ENCODE data around the gene ARFGEF2. TPM values are rescaled to one million over a fixed set of nuclear protein-coding genes. Genes with fewer than 3 reads are reported as not detected.
"Not testable (repeated sequence)": the region's sequence is repeated elsewhere in the genome, so short reads cannot be mapped to it uniquely, and the experiment has no call there.

The ARFGEF2 gene
- total and polyA plus RNA-seq, 2 of the 8 experiments (the other 6 are each of a cell fraction or from before 2014, with no cell fraction given) = 8.1 to 21.8 TPM

DNA sequence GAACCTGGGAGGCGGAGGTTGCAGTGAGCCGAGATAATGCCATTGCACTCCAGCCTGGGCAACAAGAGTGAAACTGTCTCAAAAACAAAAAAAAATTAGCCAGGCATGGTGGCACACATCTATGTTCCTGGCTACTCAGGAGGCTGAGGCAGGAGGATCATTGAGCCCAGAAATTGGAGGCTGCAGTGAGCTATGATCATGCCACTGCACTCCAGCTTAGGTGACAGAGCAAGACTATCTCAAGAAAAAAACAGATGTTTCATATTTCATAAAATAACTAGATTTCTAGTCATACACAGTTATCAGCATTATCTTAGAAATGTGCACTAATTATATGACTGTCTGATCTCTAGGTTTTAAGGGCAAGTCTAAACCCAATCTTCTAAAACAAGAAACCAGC, 106.7 kb downstream of the ARFGEF2 start:
- not testable (repeated sequence) for H3K27me3 ChIP-seq (replicated peaks in 1 of 4; ENCODE audit: control insufficient read depth in 3 of 4, extremely low read depth in 1 of 4, insufficient read depth in 3 of 4, low read length in 3 of 4); H4K8ac ChIP-seq (ENCODE audit: extremely low read depth, insufficient read depth, low read length); H3K18ac ChIP-seq (ENCODE audit: extremely low read depth, low read length); H3K4me1 ChIP-seq (replicated peaks in 1 of 4; ENCODE audit: control insufficient read depth in 3 of 4, insufficient read depth in 4 of 4, low read length in 3 of 4); H3K27ac ChIP-seq (ENCODE audit: low read depth, low read length); FAIRE-seq; H3K23ac ChIP-seq (ENCODE audit: insufficient read length); H2AFZ ChIP-seq (ENCODE audit: low read length); H3K56ac ChIP-seq (replicated peaks; ENCODE audit: insufficient read length, low read depth, low read length); H3K14ac ChIP-seq (ENCODE audit: insufficient read length); H3K4me2 ChIP-seq (ENCODE audit: insufficient read depth in 1 of 2, low read depth in 2 of 2, low read length in 2 of 2); H2BK5ac ChIP-seq (ENCODE audit: low read depth, low read length); H3K4ac ChIP-seq (replicated peaks; ENCODE audit: insufficient read length, low read depth, low read length); H3K79me1 ChIP-seq (ENCODE audit: low read depth, low read length); H2AK5ac ChIP-seq (ENCODE audit: low read depth, low read length); H4K5ac ChIP-seq (ENCODE audit: insufficient read length, low read depth, low read length); H2BK12ac ChIP-seq (ENCODE audit: low read depth, low read length); DNase-seq (ENCODE audit: low read depth in 1 of 2, low spot score in 2 of 2); H3K4me3 ChIP-seq (ENCODE audit: extremely low read depth in 1 of 4, insufficient read depth in 2 of 4, low read depth in 3 of 4, low read length in 4 of 4); H3K9me3 ChIP-seq (ENCODE audit: insufficient read depth in 2 of 2, low read depth in 1 of 2, low read length in 1 of 2); H2BK20ac ChIP-seq (ENCODE audit: low read length); H2BK120ac ChIP-seq (replicated peaks; ENCODE audit: low read depth, low read length); H2BK15ac ChIP-seq (ENCODE audit: low read length); H3K23me2 ChIP-seq (ENCODE audit: low read depth, low read length); H3K79me2 ChIP-seq (ENCODE audit: control insufficient read depth in 1 of 2, insufficient read depth in 2 of 2, low read length in 2 of 2); H4K91ac ChIP-seq (replicated peaks; ENCODE audit: insufficient read length, low read length); H4K20me1 ChIP-seq (replicated peaks in 1 of 2; ENCODE audit: control insufficient read depth in 1 of 2, insufficient read depth in 2 of 2, low read length in 2 of 2); H3K9ac ChIP-seq (replicated peaks in 1 of 4; ENCODE audit: extremely low read depth in 1 of 4, low read depth in 3 of 4, low read length in 3 of 4)
- POLR2A ChIA-PET (ENCODE audit: partially characterized antibody) = interaction anchor here (1.3 to 1.8 kb wide), 2 partner anchors 10 to 19 kb away, joined by 7 to 9 read pairs; no protein-coding TSS in a partner anchor
- CTCF ChIA-PET (ENCODE audit: partially characterized antibody) = interaction anchor here (0.6 to 3.0 kb wide), 12 partner anchors 10 to 292 kb away, joined by 3 to 27 read pairs (median 4); partner anchors contain the start of gene CSE1L
- peaks cover 2 to 43% (median 22%) of the 10 kb centered on the region in 4 experiments; a peak in 6 of 8 replicates for H3K36me3 ChIP-seq (ENCODE audit: control insufficient read depth in 2 of 4, insufficient read depth in 4 of 4, low read length in 3 of 4)
- WGBS, 2 experiments (ENCODE audit: extremely low coverage in 1 of 2, insufficient coverage in 1 of 2, insufficient read length in 1 of 2, insufficient replicate concordance in 2 of 2, low coverage in 1 of 2, low lambda C conversion rate in 2 of 2, missing lambda C conversion rate in 1 of 2) = 93% methylated on average over 2 of the region's 2 CpGs; no CpG with 5 or more reads in 1 of the 2 experiments

Data from H1 (cell line).